Endothelial cell (in vitro differentiated cells): Measurements from ENCODE around the gene FCSK. TPM values are rescaled to one million over a fixed set of nuclear protein-coding genes. Genes with fewer than 3 reads are reported as not detected.

Experiments
- DNase-seq: peaks from one replicate; pipeline ENCODE4 v3.0.0; 2021; ENCODE audit warnings: low spot score
- H3K27ac Mint-ChIP-seq: one replicate; pipeline ENCODE4 v1.8.0; 2021; ENCODE audit warnings: mixed read lengths, inconsistent platforms; ENCODE audit not compliant: unreplicated experiment
- H3K27me3 Mint-ChIP-seq: one replicate; pipeline ENCODE4 v1.8.0; 2021; ENCODE audit warnings: mild to moderate bottlenecking, moderate library complexity, mixed read lengths, inconsistent platforms; ENCODE audit not compliant: unreplicated experiment
- H3K36me3 Mint-ChIP-seq: one replicate; pipeline ENCODE4 v1.8.0; 2021; ENCODE audit warnings: mild to moderate bottlenecking, low read depth, mixed read lengths, inconsistent platforms; ENCODE audit not compliant: unreplicated experiment
- H3K4me1 Mint-ChIP-seq: one replicate; pipeline ENCODE4 v1.8.0; 2021; ENCODE audit warnings: mild to moderate bottlenecking, mixed read lengths, inconsistent platforms; ENCODE audit not compliant: unreplicated experiment
- H3K4me3 Mint-ChIP-seq: one replicate; pipeline ENCODE4 v1.8.0; 2021; ENCODE audit warnings: mild to moderate bottlenecking, mixed read lengths, inconsistent platforms; ENCODE audit not compliant: unreplicated experiment
- H3K9me3 Mint-ChIP-seq: one replicate; pipeline ENCODE4 v1.8.0; 2021; ENCODE audit warnings: mixed read lengths, inconsistent platforms; ENCODE audit not compliant: unreplicated experiment
- total RNA-seq: library from RNA; stranded (reverse); fragmentation: NEBNext Ultra II Directional; extraction: Animal tissue kit (Norgen Biotek cat#: 25700); gene quantifications from one replicate; pipeline ENCODE4 v1.2.1, GENCODE V29; 2021; ENCODE audit not compliant: unreplicated experiment
- TF ChIP-seq, protein P1 (sequence below): fragments of 200-600 bp; sonication (generic); IDR thresholded peaks from one replicate; pipeline ENCODE4 v1.5.0; 2021; ENCODE audit warnings: antibody characterized with exemption; ENCODE audit not compliant: unreplicated experiment

FCSK gene
- total RNA-seq, 1 donor from 2014 or later: 14.7 TPM

- Mint-ChIP-seq H3K4me1 (peaks cover 8% of the 10 kb centered on the region), H3K4me3 (no peak overlapping the region), H3K36me3 (no peaks in the 10 kb centered on the region), H3K9me3 (no peaks in the 10 kb centered on the region), H3K27me3 (peaks cover 3% of the 10 kb centered on the region), H3K27ac (no peak overlapping the region)
- TF ChIP-seq, protein P1, sequence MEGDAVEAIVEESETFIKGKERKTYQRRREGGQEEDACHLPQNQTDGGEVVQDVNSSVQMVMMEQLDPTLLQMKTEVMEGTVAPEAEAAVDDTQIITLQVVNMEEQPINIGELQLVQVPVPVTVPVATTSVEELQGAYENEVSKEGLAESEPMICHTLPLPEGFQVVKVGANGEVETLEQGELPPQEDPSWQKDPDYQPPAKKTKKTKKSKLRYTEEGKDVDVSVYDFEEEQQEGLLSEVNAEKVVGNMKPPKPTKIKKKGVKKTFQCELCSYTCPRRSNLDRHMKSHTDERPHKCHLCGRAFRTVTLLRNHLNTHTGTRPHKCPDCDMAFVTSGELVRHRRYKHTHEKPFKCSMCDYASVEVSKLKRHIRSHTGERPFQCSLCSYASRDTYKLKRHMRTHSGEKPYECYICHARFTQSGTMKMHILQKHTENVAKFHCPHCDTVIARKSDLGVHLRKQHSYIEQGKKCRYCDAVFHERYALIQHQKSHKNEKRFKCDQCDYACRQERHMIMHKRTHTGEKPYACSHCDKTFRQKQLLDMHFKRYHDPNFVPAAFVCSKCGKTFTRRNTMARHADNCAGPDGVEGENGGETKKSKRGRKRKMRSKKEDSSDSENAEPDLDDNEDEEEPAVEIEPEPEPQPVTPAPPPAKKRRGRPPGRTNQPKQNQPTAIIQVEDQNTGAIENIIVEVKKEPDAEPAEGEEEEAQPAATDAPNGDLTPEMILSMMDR: no peak
- no peak for DNase-seq
Measured at GRCh38 chr16:70457446-70458166, 3.2 kb downstream of the FCSK start.

DNA sequence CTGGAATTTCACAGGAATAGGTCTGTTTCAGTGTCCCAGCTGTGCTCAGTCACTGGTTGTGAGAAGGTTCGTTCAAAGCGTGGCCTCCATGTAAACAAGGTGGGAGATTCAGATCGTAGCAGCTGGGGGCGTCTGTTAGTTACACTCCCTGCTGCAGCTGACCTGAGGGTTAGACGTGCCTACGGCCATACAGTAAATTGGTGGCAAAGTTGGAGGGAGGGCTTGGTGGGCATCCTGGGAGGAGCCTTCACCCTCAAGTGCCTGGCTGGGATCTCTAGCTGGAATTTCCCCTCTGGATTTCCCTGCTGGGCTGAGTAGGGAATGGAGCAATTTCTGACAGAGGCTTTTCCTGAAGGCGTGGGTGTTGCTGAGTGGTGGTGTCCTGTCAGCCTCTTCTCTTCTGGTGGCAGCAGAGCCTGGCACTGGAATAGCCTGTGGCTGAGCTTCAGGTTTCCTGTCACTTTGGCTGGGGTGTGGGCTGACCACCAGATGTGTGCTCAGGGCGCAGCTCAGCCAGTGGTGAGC, 6.4 kb downstream of the FCSK start:
- peak overlapping the region; percentile 9 for H3K27ac Mint-ChIP-seq
- no peaks in the 10 kb centered on the region for H3K27me3 Mint-ChIP-seq
- no peak overlapping the region for H3K4me3 Mint-ChIP-seq

GRCh38 chr16:70463235-70463634, 8.8 kb downstream of the FCSK start:
- Mint-ChIP-seq H3K27me3 (no peaks in the 10 kb centered on the region), H3K4me3 (no peak overlapping the region), H3K9me3 (no peaks in the 10 kb centered on the region), H3K27ac (no peak overlapping the region), H3K36me3 (no peaks in the 10 kb centered on the region), H3K4me1 (peaks cover 2% of the 10 kb centered on the region)
- no peak for DNase-seq
- TF ChIP-seq, protein P1: no peak

More for the DNA sequence above, 6.4 kb downstream of the FCSK start:
- Mint-ChIP-seq H3K36me3 (no peaks in the 10 kb centered on the region), H3K4me1 (peaks cover 2% of the 10 kb centered on the region), H3K9me3 (no peaks in the 10 kb centered on the region)
- TF ChIP-seq, protein P1: no peak
- DNase-seq: no peak

DNA sequence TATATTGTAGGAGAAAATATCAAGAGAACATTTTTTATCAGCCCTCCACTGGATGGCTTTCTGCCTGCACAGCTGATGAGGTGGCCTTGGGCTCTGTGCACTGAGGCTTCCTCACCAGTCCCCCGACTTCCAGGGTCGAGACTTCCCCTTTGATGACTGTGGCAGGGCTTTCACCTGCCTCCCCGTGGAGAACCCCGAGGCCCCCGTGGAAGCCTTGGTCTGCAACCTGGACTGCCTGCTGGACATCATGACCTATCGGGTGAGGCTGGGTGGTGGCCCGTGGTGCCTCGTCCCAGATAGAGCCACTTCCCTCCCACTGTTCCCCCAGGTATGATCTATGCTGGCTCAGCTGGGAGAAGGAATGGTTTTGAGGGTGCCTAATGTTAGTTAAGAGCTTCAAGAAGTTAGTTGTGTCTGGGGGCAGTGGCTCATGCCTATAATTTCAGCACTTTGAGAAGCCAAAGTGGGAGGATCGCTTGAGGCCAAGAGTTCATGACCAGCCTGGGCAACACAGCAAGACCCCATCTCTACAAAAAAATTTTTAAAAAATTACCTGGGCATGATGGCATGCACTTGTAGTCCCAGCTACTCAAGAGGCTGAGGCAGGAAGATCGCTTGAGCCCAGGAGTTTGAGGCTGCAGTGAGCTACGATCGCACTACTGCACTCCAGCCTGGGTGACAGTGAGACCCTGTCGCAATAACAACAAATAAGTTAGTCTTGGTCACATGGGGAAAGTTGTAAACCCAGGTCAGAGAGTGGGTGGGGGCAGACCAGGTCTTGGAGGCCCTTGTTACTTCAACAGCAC, 11.8 kb downstream of the FCSK start:
- no peaks in the 10 kb centered on the region for H3K27me3 Mint-ChIP-seq
- no peaks in the 10 kb centered on the region for H3K36me3 Mint-ChIP-seq
- peaks cover 2% of the 10 kb centered on the region for H3K4me1 Mint-ChIP-seq
- TF ChIP-seq, protein P1: no peak
- no peak for DNase-seq
- no peak overlapping the region for H3K4me3 Mint-ChIP-seq
- no peaks in the 10 kb centered on the region for H3K9me3 Mint-ChIP-seq
- H3K27ac Mint-ChIP-seq: no peak overlapping the region

DNA sequence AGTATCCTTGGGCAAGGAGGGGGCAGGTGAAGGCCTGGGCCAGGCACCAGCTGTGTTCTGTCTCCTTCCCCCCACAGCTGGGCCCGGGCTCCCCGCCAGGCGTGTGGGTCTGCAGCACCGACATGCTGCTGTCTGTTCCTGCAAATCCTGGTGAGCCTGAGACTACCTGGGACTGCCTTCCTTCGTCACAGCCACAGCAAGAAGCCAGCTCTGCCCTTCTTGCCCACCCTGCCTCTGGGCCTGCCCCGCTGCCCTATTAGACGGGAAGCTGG, 12.3 kb downstream of the FCSK start:
- no peak overlapping the region for H3K27ac Mint-ChIP-seq
- no peaks in the 10 kb centered on the region for H3K9me3 Mint-ChIP-seq
- H3K27me3 Mint-ChIP-seq: no peaks in the 10 kb centered on the region
- peaks cover under 1% of the 10 kb centered on the region for H3K4me1 Mint-ChIP-seq
- H3K4me3 Mint-ChIP-seq: no peak overlapping the region
- DNase-seq: no peak
- no peaks in the 10 kb centered on the region for H3K36me3 Mint-ChIP-seq
- TF ChIP-seq, protein P1: no peak
